GM10248 (cell line): ENCODE measurements around the gene MYH9.
"Not testable (repeated sequence)": the region's sequence is repeated elsewhere in the genome, so short reads cannot be mapped to it uniquely, and the experiment has no call there.

ENCODE experiments used
- CTCF ChIA-PET: fragments of 300-600 bp; sonication (Branson Sonifier 250); formaldehyde crosslinking; extraction: SDS; loops from one replicate; lab custom pipeline; 2021; ENCODE audit warnings: antibody characterized with exemption; lab: Yijun Ruan, JAX
- POLR2A ChIA-PET: fragments of 350-650 bp; sonication (Branson Sonifier 250); formaldehyde crosslinking; extraction: SDS; loops from one replicate; lab custom pipeline; 2020; ENCODE audit warnings: antibody characterized with exemption; lab: Yijun Ruan, JAX
- DNase-seq: peaks from one replicate; pipeline ENCODE4 v3.0.0; 2012; ENCODE audit errors: extremely low spot score
- CTCF ChIP-seq: IDR thresholded peaks from 2 replicates; pipeline ENCODE4 v1.5.1; 2012; ENCODE audit warnings: mild to moderate bottlenecking, low read depth; ENCODE audit errors: extremely low read depth, missing control alignments, control extremely low read depth

Gene MYH9

GRCh38 chr22:36430863-36431262, 43.1 kb upstream of the MYH9 start:
- DNase-seq = no peak
- ChIA-PET POLR2A (no interaction called here), CTCF (interaction anchor here (1.3 kb wide), 1 partner anchor 20 kb away, joined by 3 read pairs; no protein-coding TSS in a partner anchor)
- no peak for TF ChIP-seq CTCF

- POLR2A ChIA-PET, DNase-seq, CTCF ChIA-PET: not testable (repeated sequence)
Observed at GRCh38 chr22:36427952-36428351, 40.2 kb upstream of the MYH9 start.

- no peak for TF ChIP-seq CTCF
- POLR2A ChIA-PET = interaction anchor here (0.7 kb wide), 1 partner anchor 14 kb away, joined by 8 read pairs; no protein-coding TSS in a partner anchor
- CTCF ChIA-PET = no interaction called here
- no peak for DNase-seq
Observed at GRCh38 chr22:36425977-36426523, 38.3 kb upstream of the MYH9 start.

GRCh38 chr22:36424901-36425579, 37.3 kb upstream of the MYH9 start:
- TF ChIP-seq CTCF = no peak
- CTCF ChIA-PET = interaction anchor here (1.1 to 1.8 kb wide), 2 partner anchors 7 to 11 kb away, joined by 4 read pairs; no protein-coding TSS in a partner anchor
- POLR2A ChIA-PET = no interaction called here
- no peak for DNase-seq

GRCh38 chr22:36424466-36424865, 36.7 kb upstream of the MYH9 start:
- POLR2A ChIA-PET, DNase-seq: not testable (repeated sequence)
- CTCF ChIA-PET = interaction anchor here (1.1 to 1.8 kb wide), 2 partner anchors 8 to 11 kb away, joined by 4 read pairs; no protein-coding TSS in a partner anchor

- DNase-seq = no peak
- ChIA-PET CTCF (interaction anchor here (1.1 to 1.9 kb wide), 4 partner anchors 9 to 123 kb away, joined by 4 to 5 read pairs (median 4); no protein-coding TSS in a partner anchor), POLR2A (no interaction called here)
- TF ChIP-seq CTCF = no peak
Observed at GRCh38 chr22:36423461-36424404, 36.0 kb upstream of the MYH9 start.

GRCh38 chr22:36422287-36423014, 34.7 kb upstream of the MYH9 start:
- TF ChIP-seq CTCF = no peak
- no peak for DNase-seq
- POLR2A ChIA-PET = no interaction called here
- CTCF ChIA-PET = interaction anchor here (1.0 to 1.9 kb wide), 3 partner anchors 13 to 122 kb away, joined by 3 to 5 read pairs (median 4); no protein-coding TSS in a partner anchor
